Endothelial cell (in vitro differentiated cells): ENCODE results near the gene NMD3. TPM values are rescaled to one million over a fixed set of nuclear protein-coding genes. Genes with fewer than 3 reads are reported as not detected.
A peak's percentile ranks its signal among the peaks of the same experiment; 100 is the strongest.

Experiments used
- DNase-seq: peaks from one replicate; pipeline ENCODE4 v3.0.0; 2021; ENCODE audit warnings: low spot score
- H3K27ac Mint-ChIP-seq: one replicate; pipeline ENCODE4 v1.8.0; 2021; ENCODE audit warnings: mixed read lengths, inconsistent platforms; ENCODE audit not compliant: unreplicated experiment
- H3K27me3 Mint-ChIP-seq: one replicate; pipeline ENCODE4 v1.8.0; 2021; ENCODE audit warnings: mild to moderate bottlenecking, moderate library complexity, mixed read lengths, inconsistent platforms; ENCODE audit not compliant: unreplicated experiment
- H3K36me3 Mint-ChIP-seq: one replicate; pipeline ENCODE4 v1.8.0; 2021; ENCODE audit warnings: mild to moderate bottlenecking, low read depth, mixed read lengths, inconsistent platforms; ENCODE audit not compliant: unreplicated experiment
- H3K4me1 Mint-ChIP-seq: one replicate; pipeline ENCODE4 v1.8.0; 2021; ENCODE audit warnings: mild to moderate bottlenecking, mixed read lengths, inconsistent platforms; ENCODE audit not compliant: unreplicated experiment
- H3K4me3 Mint-ChIP-seq: one replicate; pipeline ENCODE4 v1.8.0; 2021; ENCODE audit warnings: mild to moderate bottlenecking, mixed read lengths, inconsistent platforms; ENCODE audit not compliant: unreplicated experiment
- H3K9me3 Mint-ChIP-seq: one replicate; pipeline ENCODE4 v1.8.0; 2021; ENCODE audit warnings: mixed read lengths, inconsistent platforms; ENCODE audit not compliant: unreplicated experiment
- total RNA-seq: library from RNA; stranded (reverse); fragmentation: NEBNext Ultra II Directional; extraction: Animal tissue kit (Norgen Biotek cat#: 25700); gene quantifications from one replicate; pipeline ENCODE4 v1.2.1, GENCODE V29; 2021; ENCODE audit not compliant: unreplicated experiment
- TF ChIP-seq, protein P1 (sequence below): fragments of 200-600 bp; sonication (generic); IDR thresholded peaks from one replicate; pipeline ENCODE4 v1.5.0; 2021; ENCODE audit warnings: antibody characterized with exemption; ENCODE audit not compliant: unreplicated experiment

NMD3 gene
- total RNA-seq, 1 donor from 2014 or later = 40.6 TPM

GRCh38 chr3:161219495-161219894, 1.6 kb upstream of the NMD3 start:
- peaks cover 4% of the 10 kb centered on the region for H3K27me3 Mint-ChIP-seq
- H3K4me1 Mint-ChIP-seq = peaks cover 9% of the 10 kb centered on the region
- H3K27ac Mint-ChIP-seq = no peak overlapping the region
- TF ChIP-seq, protein P1, sequence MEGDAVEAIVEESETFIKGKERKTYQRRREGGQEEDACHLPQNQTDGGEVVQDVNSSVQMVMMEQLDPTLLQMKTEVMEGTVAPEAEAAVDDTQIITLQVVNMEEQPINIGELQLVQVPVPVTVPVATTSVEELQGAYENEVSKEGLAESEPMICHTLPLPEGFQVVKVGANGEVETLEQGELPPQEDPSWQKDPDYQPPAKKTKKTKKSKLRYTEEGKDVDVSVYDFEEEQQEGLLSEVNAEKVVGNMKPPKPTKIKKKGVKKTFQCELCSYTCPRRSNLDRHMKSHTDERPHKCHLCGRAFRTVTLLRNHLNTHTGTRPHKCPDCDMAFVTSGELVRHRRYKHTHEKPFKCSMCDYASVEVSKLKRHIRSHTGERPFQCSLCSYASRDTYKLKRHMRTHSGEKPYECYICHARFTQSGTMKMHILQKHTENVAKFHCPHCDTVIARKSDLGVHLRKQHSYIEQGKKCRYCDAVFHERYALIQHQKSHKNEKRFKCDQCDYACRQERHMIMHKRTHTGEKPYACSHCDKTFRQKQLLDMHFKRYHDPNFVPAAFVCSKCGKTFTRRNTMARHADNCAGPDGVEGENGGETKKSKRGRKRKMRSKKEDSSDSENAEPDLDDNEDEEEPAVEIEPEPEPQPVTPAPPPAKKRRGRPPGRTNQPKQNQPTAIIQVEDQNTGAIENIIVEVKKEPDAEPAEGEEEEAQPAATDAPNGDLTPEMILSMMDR = no peak
- DNase-seq = no peak
- H3K9me3 Mint-ChIP-seq = no peaks in the 10 kb centered on the region
- H3K36me3 Mint-ChIP-seq = no peaks in the 10 kb centered on the region
- peak overlapping the region; percentile 22 for H3K4me3 Mint-ChIP-seq

DNA sequence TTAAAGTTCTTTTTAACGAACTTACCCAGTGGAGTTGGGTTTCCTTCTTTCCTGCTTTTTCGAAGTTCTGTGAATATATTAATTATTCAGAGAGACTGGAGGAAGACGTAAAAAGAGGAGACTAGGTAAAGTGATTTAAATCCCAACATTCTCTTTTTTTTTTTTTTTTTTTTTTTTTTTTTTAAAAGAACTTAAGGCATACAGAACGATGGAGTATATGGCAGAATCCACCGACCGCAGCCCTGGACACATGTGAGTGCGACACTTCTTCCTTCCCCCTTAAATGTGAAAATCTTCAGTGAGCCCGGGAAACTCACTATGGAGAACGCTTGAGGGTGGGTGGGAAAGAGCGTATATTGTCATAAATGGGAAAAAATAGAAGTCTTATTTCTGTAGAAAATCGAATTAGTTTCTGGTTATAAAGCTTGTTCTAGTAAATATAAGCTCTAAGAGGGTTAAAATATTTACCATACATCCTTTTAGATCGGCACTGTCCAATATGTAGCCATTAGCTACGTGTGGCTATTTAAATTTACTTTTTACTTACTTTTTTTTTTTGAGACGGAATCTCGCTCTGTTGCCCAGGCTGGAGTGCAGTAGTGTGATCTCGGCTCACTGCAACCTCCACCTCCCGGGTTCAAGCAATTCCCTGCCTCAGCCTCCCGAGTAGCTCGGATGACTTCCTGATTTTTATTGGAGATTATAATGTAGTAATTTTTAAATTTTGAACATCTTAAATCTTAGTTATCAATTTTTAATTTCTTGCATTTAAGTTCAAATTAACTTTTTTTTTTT, 892 bp downstream of the NMD3 start:
- TF ChIP-seq, protein P1 = no peak
- H3K9me3 Mint-ChIP-seq = no peaks in the 10 kb centered on the region
- DNase-seq = no peak
- H3K4me3 Mint-ChIP-seq = peak overlapping the region; percentile 93
- peak overlapping the region; percentile 83 for H3K27ac Mint-ChIP-seq
- no peaks in the 10 kb centered on the region for H3K36me3 Mint-ChIP-seq
- H3K27me3 Mint-ChIP-seq = peaks cover 4% of the 10 kb centered on the region
- H3K4me1 Mint-ChIP-seq = peaks cover 9% of the 10 kb centered on the region

DNA sequence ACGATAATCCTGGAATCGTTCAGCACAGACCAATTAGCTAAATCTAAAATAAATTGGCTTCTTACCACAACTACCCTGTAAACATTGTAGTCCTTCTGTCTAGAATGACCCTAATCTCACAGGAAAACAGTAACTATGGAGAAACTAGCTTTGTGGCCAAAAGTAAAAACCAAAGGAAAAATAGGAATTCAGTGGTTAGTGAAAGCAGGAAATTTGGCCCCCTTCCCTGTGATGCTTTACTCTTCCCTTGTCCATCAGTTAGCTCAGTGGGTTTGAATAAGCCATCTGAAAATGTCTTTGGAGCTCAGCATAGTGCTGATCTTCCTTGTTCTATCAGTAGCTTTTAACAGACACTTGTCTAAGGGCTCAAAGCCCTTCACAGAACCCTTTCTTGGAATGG, 1.6 kb downstream of the NMD3 start:
- peaks cover 9% of the 10 kb centered on the region for H3K4me1 Mint-ChIP-seq
- peak overlapping the region; percentile 93 for H3K4me3 Mint-ChIP-seq
- peaks cover 4% of the 10 kb centered on the region for H3K27me3 Mint-ChIP-seq
- H3K36me3 Mint-ChIP-seq = no peaks in the 10 kb centered on the region
- no peaks in the 10 kb centered on the region for H3K9me3 Mint-ChIP-seq
- DNase-seq = no peak
- TF ChIP-seq, protein P1 = no peak
- peak overlapping the region; percentile 42 for H3K27ac Mint-ChIP-seq

DNA sequence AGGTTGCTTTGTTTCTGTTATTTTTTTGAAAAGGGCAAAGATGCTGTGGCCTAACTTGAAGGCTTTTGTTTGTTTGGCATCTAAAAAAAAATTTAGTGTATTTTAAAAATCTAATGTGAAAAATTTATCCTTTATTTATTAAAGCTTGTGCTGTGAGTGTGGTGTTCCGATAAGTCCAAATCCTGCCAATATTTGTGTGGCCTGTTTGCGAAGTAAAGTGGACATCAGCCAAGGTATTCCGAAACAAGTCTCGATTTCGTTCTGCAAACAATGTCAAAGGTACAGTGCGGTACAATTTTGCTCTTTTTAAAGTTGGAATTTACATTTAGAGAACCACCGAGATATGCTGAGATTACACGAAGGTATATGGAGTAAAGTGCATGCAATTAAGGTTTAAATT, 3.7 kb downstream of the NMD3 start:
- Mint-ChIP-seq H3K27ac (no peak overlapping the region), H3K4me3 (no peak overlapping the region), H3K36me3 (no peaks in the 10 kb centered on the region)

More for the DNA sequence above, 3.7 kb downstream of the NMD3 start:
- TF ChIP-seq, protein P1 = no peak
- no peak for DNase-seq
- no peaks in the 10 kb centered on the region for H3K9me3 Mint-ChIP-seq
- peaks cover 9% of the 10 kb centered on the region for H3K4me1 Mint-ChIP-seq
- H3K27me3 Mint-ChIP-seq = peaks cover 4% of the 10 kb centered on the region
